ENCODE data around the gene EPN3. TPM values are rescaled to one million over a fixed set of nuclear protein-coding genes. Genes with fewer than 3 reads are reported as not detected.

Gene EPN3
- total and polyA plus RNA-seq, 2 donors (not counting 1 experiment from before 2014, with no cell fraction given): not detected

DNA sequence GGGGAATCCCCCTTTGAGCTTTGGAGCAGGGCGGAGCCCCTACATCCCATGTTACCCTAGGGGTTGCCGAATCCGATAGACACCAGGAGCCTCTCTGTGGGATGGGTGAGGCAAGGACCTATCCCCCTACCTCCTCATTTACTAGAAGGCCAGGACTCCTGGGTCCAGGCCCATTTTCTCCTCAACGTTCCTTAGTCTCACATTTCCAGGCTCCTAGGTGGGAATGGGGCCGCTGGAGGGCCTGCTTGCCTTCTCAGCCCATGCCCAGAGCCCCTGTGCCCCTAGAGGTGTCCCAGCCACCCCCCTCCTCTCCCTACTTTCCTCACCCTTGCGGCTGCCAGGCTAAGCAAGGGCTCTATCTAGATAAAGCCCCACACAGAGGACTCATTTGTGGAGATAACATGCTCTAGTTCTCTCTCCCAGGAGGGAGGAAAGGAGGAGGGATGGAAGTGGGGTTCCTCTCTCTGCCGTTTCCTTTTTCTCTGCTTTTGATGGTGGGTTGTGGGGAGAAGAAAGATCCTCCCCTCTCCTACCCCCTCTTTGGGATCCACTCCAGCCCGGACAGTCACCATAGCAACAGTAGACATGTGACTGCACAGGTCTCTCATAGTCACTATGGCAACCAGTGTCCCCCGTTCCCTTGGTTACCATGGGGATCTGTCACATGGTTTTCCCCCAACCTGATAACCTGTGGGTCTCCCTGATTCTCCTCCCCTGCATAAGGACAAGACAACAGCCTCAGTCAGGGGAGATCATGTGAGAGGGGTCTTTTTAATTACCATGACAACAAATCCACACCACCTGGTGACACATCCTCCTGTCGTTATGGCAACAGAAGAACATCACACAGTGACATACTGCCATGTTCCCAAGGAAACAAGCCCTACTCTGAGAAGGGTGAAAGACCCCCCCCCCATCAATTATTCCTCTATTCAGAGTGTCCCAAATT is 33.1 kb downstream of the EPN3 start:
- H3K36me3 ChIP-seq (replicated peaks in 1 of 2; ENCODE audit: control extremely low read depth in 1 of 2, control insufficient read depth in 1 of 2, extremely low read depth in 1 of 2, insufficient read depth in 2 of 2, low read length in 1 of 2): no peaks in the 10 kb centered on the region
- no peak overlapping the region for H3K4me3 ChIP-seq (ENCODE audit: control extremely low read depth in 1 of 5, extremely low read depth in 1 of 5, insufficient read depth in 1 of 5, low read depth in 2 of 5, low read length in 4 of 5)
- H3K27ac Mint-ChIP-seq: no peak overlapping the region
- DNase-seq (peak; percentile 65), ATAC-seq (ENCODE audit: low read depth) (no peak)
- peaks cover 60% of the 10 kb centered on the region for H3K27me3 Mint-ChIP-seq
- H3K4me1 Mint-ChIP-seq: peaks cover 15% of the 10 kb centered on the region
- H3K27me3 ChIP-seq (replicated peaks in 1 of 4; ENCODE audit: control extremely low read depth in 1 of 4, control insufficient read depth in 3 of 4, insufficient read depth in 4 of 4, low read length in 3 of 4): peaks cover 0 to 72% (median 27%) of the 10 kb centered on the region in 4 experiments
- intact Hi-C loops (cut with micrococcal nuclease): no loop called here
- WGBS (ENCODE audit: insufficient coverage): 24% methylated on average over 4 of the region's 10 CpGs
- H3K27ac ChIP-seq (ENCODE audit: low read length in 2 of 2): no peak overlapping the region
- H3K9ac ChIP-seq (ENCODE audit: low read length): no peak overlapping the region
- no peaks in the 10 kb centered on the region for H3K9me3 Mint-ChIP-seq (ENCODE audit: insufficient read depth)
- H3K4me2 ChIP-seq (replicated peaks; ENCODE audit: low read depth, low read length, poor library complexity, severe bottlenecking): no peak overlapping the region
- peaks cover 0 to 7% (median 0%) of the 10 kb centered on the region in 3 donors for H3K9me3 ChIP-seq (ENCODE audit: control extremely low read depth in 1 of 3, control insufficient read depth in 2 of 3, insufficient read depth in 1 of 3, low read length in 2 of 3)
- H3K4me3 Mint-ChIP-seq: no peak overlapping the region
- TF ChIP-seq, protein P1, sequence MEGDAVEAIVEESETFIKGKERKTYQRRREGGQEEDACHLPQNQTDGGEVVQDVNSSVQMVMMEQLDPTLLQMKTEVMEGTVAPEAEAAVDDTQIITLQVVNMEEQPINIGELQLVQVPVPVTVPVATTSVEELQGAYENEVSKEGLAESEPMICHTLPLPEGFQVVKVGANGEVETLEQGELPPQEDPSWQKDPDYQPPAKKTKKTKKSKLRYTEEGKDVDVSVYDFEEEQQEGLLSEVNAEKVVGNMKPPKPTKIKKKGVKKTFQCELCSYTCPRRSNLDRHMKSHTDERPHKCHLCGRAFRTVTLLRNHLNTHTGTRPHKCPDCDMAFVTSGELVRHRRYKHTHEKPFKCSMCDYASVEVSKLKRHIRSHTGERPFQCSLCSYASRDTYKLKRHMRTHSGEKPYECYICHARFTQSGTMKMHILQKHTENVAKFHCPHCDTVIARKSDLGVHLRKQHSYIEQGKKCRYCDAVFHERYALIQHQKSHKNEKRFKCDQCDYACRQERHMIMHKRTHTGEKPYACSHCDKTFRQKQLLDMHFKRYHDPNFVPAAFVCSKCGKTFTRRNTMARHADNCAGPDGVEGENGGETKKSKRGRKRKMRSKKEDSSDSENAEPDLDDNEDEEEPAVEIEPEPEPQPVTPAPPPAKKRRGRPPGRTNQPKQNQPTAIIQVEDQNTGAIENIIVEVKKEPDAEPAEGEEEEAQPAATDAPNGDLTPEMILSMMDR (IDR thresholded peaks at IDR 0.05): no peak
- no peak for TF ChIP-seq EZH2 (IDR thresholded peaks at IDR 0.05; ENCODE audit: borderline replicate concordance, insufficient read depth, low read depth, low read length, poor library complexity, severe bottlenecking)
- H2AFZ ChIP-seq (ENCODE audit: insufficient read depth, low read depth, low read length, poor library complexity, severe bottlenecking): no peak overlapping the region
- ChIA-PET POLR2A (interaction anchor here (1.2 kb wide), 1 partner anchor 24 kb away, joined by 3 read pairs; no protein-coding TSS in a partner anchor), CTCF (no interaction called here)
- H3K4me1 ChIP-seq (ENCODE audit: control insufficient read depth in 2 of 2, insufficient read depth in 2 of 2, low read length in 2 of 2): peaks cover 13 to 19% of the 10 kb centered on the region in 2 donors
- H3K79me2 ChIP-seq (ENCODE audit: control insufficient read depth, insufficient read depth, low read length): no peaks in the 10 kb centered on the region
- H4K20me1 ChIP-seq (ENCODE audit: control insufficient read depth, insufficient read depth, low read length, poor library complexity, severe bottlenecking): no peaks in the 10 kb centered on the region

DNA sequence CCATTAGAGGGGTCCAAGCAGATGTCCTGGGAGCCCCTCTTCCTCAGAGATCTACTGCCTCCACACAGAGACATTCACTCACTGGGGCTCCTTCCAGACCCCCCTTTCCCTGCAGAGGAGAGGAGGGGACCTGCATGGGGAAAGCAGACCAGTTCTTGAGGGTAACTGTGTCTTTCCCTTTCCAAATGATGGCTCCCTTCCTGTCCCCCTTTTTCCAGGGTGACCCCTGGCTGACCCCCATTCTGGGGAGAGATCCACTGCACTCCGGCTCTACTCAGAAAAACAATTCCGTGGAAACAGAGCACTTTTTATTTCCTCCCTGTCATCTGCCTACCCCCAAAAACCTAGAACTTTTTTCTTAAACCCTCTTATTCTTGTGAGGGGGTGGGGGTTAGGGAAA is 34.4 kb downstream of the EPN3 start:
- POLR2A ChIA-PET: no interaction called here
- CTCF ChIA-PET: no interaction called here

More for the DNA sequence above, 34.4 kb downstream of the EPN3 start:
- H3K27me3 ChIP-seq (replicated peaks in 1 of 4; ENCODE audit: control extremely low read depth in 1 of 4, control insufficient read depth in 3 of 4, insufficient read depth in 4 of 4, low read length in 3 of 4): peaks cover 0 to 63% (median 24%) of the 10 kb centered on the region in 4 experiments
- peaks cover 15% of the 10 kb centered on the region for H3K4me1 Mint-ChIP-seq
- ATAC-seq (ENCODE audit: low read depth) (no peak), DNase-seq (no peak)
- H3K27ac ChIP-seq (ENCODE audit: low read length in 2 of 2): no peak overlapping the region
- no peak overlapping the region for H3K4me2 ChIP-seq (replicated peaks; ENCODE audit: low read depth, low read length, poor library complexity, severe bottlenecking)
- TF ChIP-seq, protein P1 (IDR thresholded peaks at IDR 0.05): no peak
- TF ChIP-seq EZH2 (IDR thresholded peaks at IDR 0.05; ENCODE audit: borderline replicate concordance, insufficient read depth, low read depth, low read length, poor library complexity, severe bottlenecking): no peak
- H3K4me3 Mint-ChIP-seq: no peak overlapping the region
- peaks cover 5 to 13% of the 10 kb centered on the region in 2 donors for H3K4me1 ChIP-seq (ENCODE audit: control insufficient read depth in 2 of 2, insufficient read depth in 2 of 2, low read length in 2 of 2)
- no peaks in the 10 kb centered on the region for H4K20me1 ChIP-seq (ENCODE audit: control insufficient read depth, insufficient read depth, low read length, poor library complexity, severe bottlenecking)
- intact Hi-C loops (cut with micrococcal nuclease): no loop called here
- no peaks in the 10 kb centered on the region for H3K36me3 ChIP-seq (replicated peaks in 1 of 2; ENCODE audit: control extremely low read depth in 1 of 2, control insufficient read depth in 1 of 2, extremely low read depth in 1 of 2, insufficient read depth in 2 of 2, low read length in 1 of 2)
- H3K9me3 Mint-ChIP-seq (ENCODE audit: insufficient read depth): no peaks in the 10 kb centered on the region
- H3K9me3 ChIP-seq (ENCODE audit: control extremely low read depth in 1 of 3, control insufficient read depth in 2 of 3, insufficient read depth in 1 of 3, low read length in 2 of 3): peaks cover 0 to 7% (median 0%) of the 10 kb centered on the region in 3 donors
- H3K27me3 Mint-ChIP-seq: peaks cover 69% of the 10 kb centered on the region
- H3K4me3 ChIP-seq (ENCODE audit: control extremely low read depth in 1 of 5, extremely low read depth in 1 of 5, insufficient read depth in 1 of 5, low read depth in 2 of 5, low read length in 4 of 5): no peak overlapping the region
- no peak overlapping the region for H2AFZ ChIP-seq (ENCODE audit: insufficient read depth, low read depth, low read length, poor library complexity, severe bottlenecking)
- WGBS (ENCODE audit: insufficient coverage): 100% methylated on average over 1 of the region's 2 CpGs
- H3K27ac Mint-ChIP-seq: no peak overlapping the region
- H3K9ac ChIP-seq (ENCODE audit: low read length): no peak overlapping the region
- no peaks in the 10 kb centered on the region for H3K79me2 ChIP-seq (ENCODE audit: control insufficient read depth, insufficient read depth, low read length)

Measured in B cell (primary cell).